Tibial nerve (tissue), 3 donors: ENCODE measurements around the gene CD72.

Source experiments
- POLR2A ChIP-seq, 2 donors: fragments of 450-650 bp; IDR thresholded peaks; one replicate each; pipeline ENCODE4 v1.6.1; 2017; ENCODE audit warnings: antibody characterized with exemption in 2 of 2, mild to moderate bottlenecking in 2 of 2, moderate library complexity in 2 of 2
- TF ChIP-seq, protein P1 (sequence below), 5 experiments: fragments of 200-600 bp in 3 of 5; fragments of 450-650 bp in 2 of 5; sonication (generic) in 3 of 5; IDR thresholded peaks; one replicate each; pipeline ENCODE4 v1.5.1; 2016 to 2019; ENCODE audit warnings: antibody characterized with exemption in 5 of 5, mild to moderate bottlenecking in 3 of 5, moderate library complexity in 2 of 5

DNA sequence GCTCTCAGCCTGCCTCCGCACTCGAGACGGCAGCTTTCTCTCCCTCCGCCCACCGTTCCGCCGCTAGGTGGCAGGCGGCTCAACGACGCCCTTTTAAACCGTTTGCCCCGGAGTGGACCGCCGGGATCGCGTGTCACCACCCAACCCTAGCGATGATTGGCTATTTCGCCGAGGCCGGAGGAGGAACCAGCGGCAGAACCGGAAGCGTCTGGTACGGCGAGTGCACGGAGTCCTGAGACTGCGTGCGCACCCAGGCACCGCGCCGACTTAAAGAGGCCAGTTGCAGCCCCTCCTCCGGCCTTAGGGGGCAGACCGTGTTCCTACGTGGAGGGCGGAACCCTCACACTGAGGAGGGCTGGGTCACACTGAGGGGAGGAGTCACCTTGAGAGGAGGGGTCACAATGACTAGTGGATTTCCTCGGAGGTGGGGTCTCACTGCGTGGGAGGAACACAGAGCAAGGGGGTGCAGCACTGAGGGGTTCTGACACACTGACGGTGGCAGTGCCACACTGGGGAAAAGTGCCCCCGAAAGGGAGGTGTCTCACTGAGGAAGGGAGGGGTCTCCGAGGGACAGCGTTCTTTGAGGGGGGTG lies 14.1 kb downstream of the CD72 start:
- TF ChIP-seq, protein P1, sequence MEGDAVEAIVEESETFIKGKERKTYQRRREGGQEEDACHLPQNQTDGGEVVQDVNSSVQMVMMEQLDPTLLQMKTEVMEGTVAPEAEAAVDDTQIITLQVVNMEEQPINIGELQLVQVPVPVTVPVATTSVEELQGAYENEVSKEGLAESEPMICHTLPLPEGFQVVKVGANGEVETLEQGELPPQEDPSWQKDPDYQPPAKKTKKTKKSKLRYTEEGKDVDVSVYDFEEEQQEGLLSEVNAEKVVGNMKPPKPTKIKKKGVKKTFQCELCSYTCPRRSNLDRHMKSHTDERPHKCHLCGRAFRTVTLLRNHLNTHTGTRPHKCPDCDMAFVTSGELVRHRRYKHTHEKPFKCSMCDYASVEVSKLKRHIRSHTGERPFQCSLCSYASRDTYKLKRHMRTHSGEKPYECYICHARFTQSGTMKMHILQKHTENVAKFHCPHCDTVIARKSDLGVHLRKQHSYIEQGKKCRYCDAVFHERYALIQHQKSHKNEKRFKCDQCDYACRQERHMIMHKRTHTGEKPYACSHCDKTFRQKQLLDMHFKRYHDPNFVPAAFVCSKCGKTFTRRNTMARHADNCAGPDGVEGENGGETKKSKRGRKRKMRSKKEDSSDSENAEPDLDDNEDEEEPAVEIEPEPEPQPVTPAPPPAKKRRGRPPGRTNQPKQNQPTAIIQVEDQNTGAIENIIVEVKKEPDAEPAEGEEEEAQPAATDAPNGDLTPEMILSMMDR (IDR thresholded peaks at IDR 0.05): peak; percentile 82 to 99 (median 98)
- TF ChIP-seq POLR2A (IDR thresholded peaks at IDR 0.05): peak; percentile 28 to 82
